Measurements from ENCODE around the gene TMEM221.

GRCh38 chr19:17447704-17448130 lies 751 bp downstream of the TMEM221 start:
- TF ChIP-seq CTCF (IDR thresholded peaks at IDR 0.05): no peak
- no peak for TF ChIP-seq POLR2A (IDR thresholded peaks at IDR 0.05)

All from lower leg skin (tissue), 3 donors.